ENCODE measurements around the gene ITGA11.
A peak's percentile ranks its signal among the peaks of the same experiment; 100 is the strongest.

Gene ITGA11

GRCh38 chr15:68407886-68408881 lies 23.8 kb downstream of the ITGA11 start:
- H3K27ac ChIP-seq = peak overlapping the region in 1 of 2 donors; percentile 16

GRCh38 chr15:68407141-68407885 lies 24.6 kb downstream of the ITGA11 start:
- no peak for TF ChIP-seq CTCF (IDR thresholded peaks at IDR 0.05)
- no peak overlapping the region for H3K4me3 ChIP-seq
- peak; percentile 59 for DNase-seq (ENCODE audit: low spot score)
- peak overlapping the region in 1 of 2 donors; percentile 16 for H3K27ac ChIP-seq

More at GRCh38 chr15:68407886-68408881, 23.8 kb downstream of the ITGA11 start:
- DNase-seq (ENCODE audit: low spot score) = peak; percentile 53
- no peak overlapping the region for H3K4me3 ChIP-seq
- TF ChIP-seq CTCF (IDR thresholded peaks at IDR 0.05) = no peak

GRCh38 chr15:68405378-68406250 lies 26.3 kb downstream of the ITGA11 start:
- DNase-seq (ENCODE audit: low spot score) = peak; percentile 45
- H3K4me3 ChIP-seq = no peak overlapping the region
- peak overlapping the region in 1 of 2 donors; percentile 34 for H3K27ac ChIP-seq
- no peak for TF ChIP-seq CTCF (IDR thresholded peaks at IDR 0.05)

GRCh38 chr15:68404056-68404798 lies 27.7 kb downstream of the ITGA11 start:
- TF ChIP-seq CTCF (IDR thresholded peaks at IDR 0.05) = no peak
- no peak overlapping the region for H3K27ac ChIP-seq
- no peak overlapping the region for H3K4me3 ChIP-seq
- peak; percentile 63 for DNase-seq (ENCODE audit: low spot score)

GRCh38 chr15:68403161-68403941 lies 28.6 kb downstream of the ITGA11 start:
- TF ChIP-seq CTCF (IDR thresholded peaks at IDR 0.05) = no peak
- H3K4me3 ChIP-seq = no peak overlapping the region
- DNase-seq (ENCODE audit: low spot score) = peak; percentile 26
- no peak overlapping the region for H3K27ac ChIP-seq
